ENCODE measurements around the gene ACSL6.

DNA sequence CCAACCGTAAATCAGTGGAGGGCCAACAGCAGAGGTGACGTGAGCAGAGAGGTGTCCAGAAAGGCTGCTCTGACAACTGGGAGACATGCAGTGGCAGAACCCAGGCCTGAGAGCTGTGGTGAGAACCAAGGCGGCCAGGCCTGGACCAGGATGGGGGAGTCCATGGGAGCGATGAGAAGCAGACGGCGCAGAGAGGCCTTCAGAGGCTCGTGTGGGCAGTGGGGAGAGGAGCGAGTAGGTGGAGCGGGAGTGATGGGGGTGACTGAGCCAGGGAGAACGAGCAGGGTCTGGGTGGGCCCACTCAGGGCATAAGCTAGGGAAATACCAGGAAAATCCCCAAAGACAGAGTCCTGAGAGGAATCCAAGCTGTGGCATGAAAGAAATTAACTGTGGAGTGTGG, 41.1 kb upstream of the ACSL6 start:
- TF ChIP-seq, protein P1, sequence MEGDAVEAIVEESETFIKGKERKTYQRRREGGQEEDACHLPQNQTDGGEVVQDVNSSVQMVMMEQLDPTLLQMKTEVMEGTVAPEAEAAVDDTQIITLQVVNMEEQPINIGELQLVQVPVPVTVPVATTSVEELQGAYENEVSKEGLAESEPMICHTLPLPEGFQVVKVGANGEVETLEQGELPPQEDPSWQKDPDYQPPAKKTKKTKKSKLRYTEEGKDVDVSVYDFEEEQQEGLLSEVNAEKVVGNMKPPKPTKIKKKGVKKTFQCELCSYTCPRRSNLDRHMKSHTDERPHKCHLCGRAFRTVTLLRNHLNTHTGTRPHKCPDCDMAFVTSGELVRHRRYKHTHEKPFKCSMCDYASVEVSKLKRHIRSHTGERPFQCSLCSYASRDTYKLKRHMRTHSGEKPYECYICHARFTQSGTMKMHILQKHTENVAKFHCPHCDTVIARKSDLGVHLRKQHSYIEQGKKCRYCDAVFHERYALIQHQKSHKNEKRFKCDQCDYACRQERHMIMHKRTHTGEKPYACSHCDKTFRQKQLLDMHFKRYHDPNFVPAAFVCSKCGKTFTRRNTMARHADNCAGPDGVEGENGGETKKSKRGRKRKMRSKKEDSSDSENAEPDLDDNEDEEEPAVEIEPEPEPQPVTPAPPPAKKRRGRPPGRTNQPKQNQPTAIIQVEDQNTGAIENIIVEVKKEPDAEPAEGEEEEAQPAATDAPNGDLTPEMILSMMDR (conservative IDR thresholded peaks at IDR 0.05; ENCODE audit: low read length) = no peak
- TF ChIP-seq EZH2phosphoT487 (IDR thresholded peaks at IDR 0.05; ENCODE audit: borderline replicate concordance) = no peak

Data from Loucy (cell line).